Right renal pelvis (tissue), 4 donors: ENCODE data around the gene PXT1. TPM values are rescaled to one million over a fixed set of nuclear protein-coding genes. Genes with fewer than 3 reads are reported as not detected.
"Not testable (repeated sequence)": the region's sequence is repeated elsewhere in the genome, so short reads cannot be mapped to it uniquely, and the experiment has no call there.

Experiments
- DNase-seq, 4 donors: peaks; one replicate each; pipeline ENCODE4 v3.0.0-alpha.2; 2013; ENCODE audit warnings: low read depth in 4 of 4, low spot score in 3 of 4, missing footprints in 1 of 4
- polyA plus RNA-seq, 4 donors: library from polyadenylated mRNA; unstranded; fragments of 120-200 nt; gene quantifications; one replicate each; pipeline ENCODE4 v1.2.1, GENCODE V29; 2013; ENCODE audit not compliant: insufficient read length in 4 of 4

The PXT1 gene
- polyA plus RNA-seq, 4 donors: 0.05 to 0.11 TPM; not detected in 2

DNA sequence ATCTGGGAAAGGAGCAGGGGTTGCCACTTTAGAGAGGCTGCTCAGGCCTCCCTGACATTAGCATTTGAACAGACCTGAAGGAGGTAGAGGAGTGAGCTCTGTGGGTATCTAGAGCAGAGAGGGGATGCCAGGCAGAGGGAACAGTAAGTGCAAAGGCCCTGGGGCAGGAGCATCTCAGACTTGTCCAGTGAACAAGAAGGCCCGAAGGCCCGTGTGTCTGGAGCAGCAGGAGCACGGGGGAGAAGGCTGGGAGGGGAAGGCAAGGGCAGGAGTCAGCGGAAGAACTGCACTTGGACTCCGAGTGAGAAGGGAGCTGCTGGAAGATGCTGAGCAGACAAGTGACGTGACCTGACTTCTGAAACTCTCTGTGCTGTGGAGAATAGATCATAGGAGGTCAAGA, 70.6 kb downstream of the PXT1 start:
- no peak for DNase-seq

DNA sequence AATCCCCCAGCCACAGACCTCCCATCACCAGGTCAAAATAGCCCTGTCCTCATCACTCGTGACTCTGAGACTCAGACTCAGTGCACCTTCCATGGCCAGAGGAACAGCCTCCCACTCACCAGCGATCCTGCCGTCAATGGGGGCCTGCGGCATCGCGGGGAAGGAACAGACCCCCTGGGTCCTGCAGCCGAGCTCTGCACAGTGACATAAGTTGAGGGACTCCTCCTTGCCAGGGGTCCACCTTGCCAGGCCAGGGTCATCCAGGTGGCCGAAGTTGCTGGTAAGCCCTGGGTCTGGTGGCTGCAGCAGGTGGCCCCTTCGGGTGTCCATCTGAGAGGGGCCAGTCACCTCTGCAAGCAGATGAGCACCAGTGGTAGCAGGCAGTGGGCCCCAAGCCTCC, 71.4 kb downstream of the PXT1 start:
- no peak for DNase-seq

GRCh38 chr6:36370638-36371037, 72.0 kb downstream of the PXT1 start:
- no peak for DNase-seq

- no peak for DNase-seq
Observed at GRCh38 chr6:36368921-36369865, 73.5 kb downstream of the PXT1 start.

- no peak for DNase-seq
Observed at GRCh38 chr6:36368421-36368820, 74.2 kb downstream of the PXT1 start.

GRCh38 chr6:36367743-36368142, 74.9 kb downstream of the PXT1 start:
- no peak for DNase-seq

- DNase-seq: no peak
Observed at GRCh38 chr6:36364669-36365479, 77.8 kb downstream of the PXT1 start.

DNA sequence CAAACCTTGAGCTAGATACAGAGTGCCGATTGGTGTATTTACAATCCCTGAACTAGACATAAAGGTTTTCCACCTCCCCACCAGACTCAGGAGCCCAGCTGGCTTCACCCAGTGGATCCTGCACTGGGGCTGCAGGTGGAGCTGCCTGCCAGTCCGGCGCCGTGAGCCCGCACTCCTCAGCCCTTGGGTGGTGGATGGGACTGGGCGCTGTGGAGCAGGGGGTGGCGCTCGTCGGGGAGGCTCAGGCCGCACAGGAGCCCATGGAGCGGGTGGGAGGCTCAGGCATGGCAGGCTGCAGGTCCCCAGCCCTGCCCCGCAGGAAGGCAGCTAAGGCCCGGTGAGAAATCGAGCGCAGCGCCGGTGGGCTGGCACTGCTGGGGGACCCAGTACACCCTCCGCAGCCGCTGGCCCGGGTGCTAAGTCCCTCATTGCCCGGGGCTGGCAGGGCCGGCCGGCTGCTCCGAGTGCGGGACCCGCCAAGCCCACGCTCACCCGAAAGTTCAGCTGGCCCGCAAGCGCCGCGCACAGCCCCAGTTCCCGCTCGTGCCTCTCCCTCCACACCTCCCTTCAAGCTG, 78.5 kb downstream of the PXT1 start:
- DNase-seq: not testable (repeated sequence)

DNA sequence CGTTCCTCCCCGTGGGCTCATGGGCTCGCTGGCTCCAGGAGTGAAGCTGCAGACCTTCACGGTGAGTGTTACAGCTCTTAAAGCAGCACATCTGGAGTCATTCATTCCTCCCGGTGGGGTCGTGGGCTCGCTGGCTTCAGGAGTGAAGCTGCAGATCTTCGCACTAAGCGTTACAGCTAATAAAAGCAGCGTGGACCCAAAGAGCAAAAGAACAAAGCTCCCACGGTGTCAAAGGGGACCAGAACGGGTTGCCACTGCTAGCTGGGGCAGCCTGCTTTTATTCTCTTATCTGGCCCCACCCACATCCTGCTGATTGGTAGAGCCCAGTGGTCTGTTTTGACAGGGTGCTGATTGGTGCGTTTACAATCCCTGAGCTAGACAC, 79.3 kb downstream of the PXT1 start:
- not testable (repeated sequence) for DNase-seq

DNA sequence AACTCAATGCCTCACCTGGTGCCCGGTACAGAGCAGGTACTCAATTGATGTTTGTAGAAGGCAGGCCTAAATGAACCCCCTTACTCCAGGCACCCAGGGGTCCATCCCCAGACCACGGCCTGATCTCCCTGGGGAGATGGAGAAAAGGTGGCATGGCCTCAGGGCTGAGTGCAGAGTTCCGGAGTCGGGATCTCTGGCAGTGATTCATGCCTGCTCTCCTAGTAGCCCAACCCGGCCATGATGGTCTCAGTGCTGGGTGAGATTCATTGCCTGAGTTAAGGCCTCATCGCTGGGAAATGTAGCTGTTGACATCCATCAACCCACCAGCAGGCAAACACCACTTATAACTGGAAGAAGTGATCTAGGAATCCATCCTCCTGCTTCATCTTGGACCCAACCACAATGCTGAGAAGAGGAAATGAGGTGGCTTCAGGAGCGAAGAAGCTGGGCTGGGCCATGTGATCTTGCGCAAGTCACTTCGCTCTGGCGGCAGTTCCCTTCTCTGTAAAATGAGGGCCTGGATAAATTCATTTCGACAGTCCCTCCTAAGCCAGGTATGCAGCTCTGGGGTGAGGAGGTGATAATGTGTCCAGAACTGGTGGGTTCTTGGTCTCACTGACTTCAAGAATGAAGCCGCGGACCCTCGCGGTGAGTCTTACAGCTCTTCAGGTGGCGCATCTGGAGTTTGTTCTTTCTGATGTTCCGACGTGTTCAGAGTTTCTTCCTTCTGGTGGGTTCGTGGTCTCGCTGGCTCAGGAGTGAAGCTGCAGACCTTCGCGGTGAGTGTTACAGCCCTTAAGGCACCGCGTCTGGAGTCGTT, 79.9 kb downstream of the PXT1 start:
- no peak for DNase-seq

GRCh38 chr6:36361071-36361470, 81.6 kb downstream of the PXT1 start:
- DNase-seq: no peak

- DNase-seq: peak; percentile 67 to 74 (median 73)
Observed at GRCh38 chr6:36360241-36361054, 82.2 kb downstream of the PXT1 start.

DNA sequence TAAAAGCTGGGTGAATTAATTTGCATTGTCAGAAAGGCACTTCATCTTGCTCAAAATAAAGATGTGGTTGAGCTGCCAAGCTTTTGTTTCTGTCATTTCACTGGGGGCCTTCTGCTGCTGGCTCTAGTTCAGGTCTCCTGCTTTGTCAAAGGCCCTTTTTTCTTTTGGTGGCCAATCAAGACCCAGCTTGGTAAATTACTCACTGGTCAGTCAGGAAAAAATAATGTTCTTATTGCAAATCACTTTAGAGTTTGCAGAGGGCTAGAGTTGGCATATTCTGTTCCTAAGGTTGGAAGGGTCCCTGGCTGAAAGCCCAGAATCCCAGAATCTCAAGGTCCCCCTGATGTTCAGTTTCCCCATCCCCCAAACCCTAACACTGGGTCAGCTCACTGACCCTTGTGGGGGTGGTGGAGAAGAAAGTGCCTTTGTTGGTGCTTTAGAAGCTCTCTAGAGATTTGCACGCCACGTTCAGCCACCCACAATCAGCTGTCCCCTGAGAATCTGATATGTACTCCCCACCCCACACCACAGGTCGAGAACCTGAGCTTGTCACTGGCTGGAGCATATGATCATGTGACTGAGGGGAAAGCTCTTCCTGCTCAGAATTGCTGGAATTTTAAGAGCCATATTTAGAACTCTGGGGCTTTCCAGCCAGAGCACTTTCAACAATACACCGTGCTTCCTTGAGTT, 84.3 kb downstream of the PXT1 start:
- no peak for DNase-seq

DNA sequence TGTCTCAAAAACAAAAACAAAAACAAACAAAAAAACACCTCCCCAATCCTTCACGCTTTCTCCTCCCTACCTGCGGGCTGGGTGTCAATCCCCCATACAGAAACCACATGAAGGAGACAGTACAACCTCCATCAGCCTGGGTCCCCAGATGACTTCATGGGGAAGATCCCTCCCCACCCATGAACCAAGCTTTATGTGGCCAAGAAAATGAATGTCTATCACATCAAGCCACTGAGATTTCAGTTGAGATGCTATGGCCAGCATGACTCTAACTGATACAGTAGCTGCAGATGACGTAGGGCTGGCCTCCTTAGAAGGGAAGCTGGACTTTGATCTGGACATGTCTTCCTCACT, 84.8 kb downstream of the PXT1 start:
- DNase-seq: no peak

DNA sequence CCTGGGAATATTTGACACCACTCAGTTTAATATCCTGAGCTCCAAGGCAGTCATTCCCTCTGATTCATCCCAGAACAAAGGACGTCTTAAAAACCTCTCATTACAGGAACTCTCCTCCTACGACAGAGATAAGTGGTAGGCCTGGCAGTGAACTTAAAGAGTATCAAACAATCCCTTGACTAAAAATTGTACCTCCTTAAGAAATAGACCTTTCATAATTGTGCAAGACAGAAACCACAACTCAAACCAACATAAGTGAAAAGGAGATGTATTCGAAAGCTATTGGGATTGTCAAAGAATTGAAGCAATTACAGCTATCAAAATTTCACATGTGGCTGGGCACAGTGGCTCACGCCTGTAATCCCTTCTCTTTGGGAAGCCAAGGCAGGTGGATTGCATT, 86.8 kb downstream of the PXT1 start:
- no peak for DNase-seq

DNA sequence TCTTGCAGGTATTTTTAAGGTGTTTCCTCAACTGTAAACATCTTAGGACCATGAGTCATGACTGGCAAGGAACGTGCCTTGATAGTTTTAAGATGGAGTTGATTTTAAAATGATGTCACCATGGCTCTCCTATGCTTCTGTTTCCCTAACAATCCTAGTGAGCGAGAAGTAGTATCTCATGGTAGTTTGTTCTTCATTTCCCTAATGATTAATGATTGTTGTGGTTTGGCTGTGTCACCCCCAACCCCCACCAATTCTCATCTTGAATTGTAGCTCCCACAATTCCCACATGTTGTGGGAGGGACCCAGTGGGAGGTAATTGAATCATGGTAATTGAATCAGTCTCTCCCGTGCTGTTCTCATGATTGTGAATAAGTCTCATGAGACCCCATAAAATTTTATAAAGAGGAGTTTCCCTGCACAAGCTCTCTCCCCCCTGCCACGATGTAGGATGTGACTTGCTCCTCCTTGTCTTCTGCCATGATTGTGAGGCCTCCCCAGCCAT, 89.2 kb downstream of the PXT1 start:
- no peak for DNase-seq

DNA sequence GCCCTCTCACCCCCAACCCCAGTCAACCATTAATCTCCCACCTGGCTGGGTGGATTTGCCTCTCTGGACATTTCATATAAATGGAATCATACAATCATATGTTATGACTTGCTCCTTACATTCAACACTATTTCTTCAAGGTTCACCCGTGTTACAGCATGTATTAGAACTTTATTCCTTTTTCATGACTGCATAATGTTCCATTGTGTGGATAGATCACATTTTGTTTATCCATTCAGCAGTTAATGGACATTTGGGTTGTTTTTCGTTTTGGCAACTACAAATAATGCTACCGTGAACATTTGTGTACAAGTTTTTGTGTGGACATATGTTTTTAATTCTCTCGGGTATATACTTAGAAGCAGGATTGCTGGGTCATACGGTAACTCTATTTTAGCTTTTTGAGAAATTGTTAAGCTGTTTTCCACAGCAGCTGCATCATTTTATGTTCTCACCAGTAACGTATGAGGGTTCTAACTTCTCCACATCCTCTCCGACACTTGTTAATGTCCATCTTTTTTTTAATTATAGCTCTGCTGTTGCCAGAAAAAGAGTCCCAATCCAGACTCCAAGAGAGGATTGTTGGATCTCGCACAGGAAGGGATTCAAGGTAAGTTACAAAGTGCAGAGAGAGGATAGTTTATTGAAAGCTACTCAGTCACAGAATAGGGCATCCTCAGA, 90.0 kb downstream of the PXT1 start:
- no peak for DNase-seq
